22Rv1 (cell line): ENCODE results near the gene CD52.

ENCODE experiments used
- H3K27ac ChIP-seq: fragments of 450-650 bp; 2 replicates; pipeline ENCODE4 v1.5.1; 2017
- ZFX ChIP-seq: fragments of 450-650 bp; IDR thresholded peaks from 2 replicates; pipeline ENCODE4 v1.6.1; 2017; ENCODE audit warnings: antibody characterized with exemption, borderline replicate concordance
- TF ChIP-seq, protein P1 (sequence below): fragments of 450-650 bp; IDR thresholded peaks from 2 replicates; pipeline ENCODE4 v1.5.1; 2017; ENCODE audit warnings: mild to moderate bottlenecking

CD52 gene

DNA sequence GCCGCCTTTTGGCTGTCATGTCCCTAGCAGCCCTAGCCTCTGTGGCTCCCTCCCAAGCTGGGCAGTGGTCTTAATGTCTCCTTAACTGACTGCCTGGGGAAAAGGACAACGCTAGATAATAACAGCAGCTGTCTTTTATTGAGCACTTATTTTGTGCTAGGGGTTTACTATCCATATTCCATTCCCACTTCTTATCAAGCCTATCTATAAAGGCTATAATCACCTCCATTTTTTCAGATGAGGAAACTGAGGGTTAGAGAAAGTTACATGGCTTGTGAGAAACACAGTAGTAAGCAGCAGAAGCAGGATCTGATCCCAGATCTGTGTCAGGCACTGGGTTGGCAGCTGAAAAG is 31.7 kb upstream of the CD52 start:
- TF ChIP-seq ZFX: no peak
- TF ChIP-seq, protein P1, sequence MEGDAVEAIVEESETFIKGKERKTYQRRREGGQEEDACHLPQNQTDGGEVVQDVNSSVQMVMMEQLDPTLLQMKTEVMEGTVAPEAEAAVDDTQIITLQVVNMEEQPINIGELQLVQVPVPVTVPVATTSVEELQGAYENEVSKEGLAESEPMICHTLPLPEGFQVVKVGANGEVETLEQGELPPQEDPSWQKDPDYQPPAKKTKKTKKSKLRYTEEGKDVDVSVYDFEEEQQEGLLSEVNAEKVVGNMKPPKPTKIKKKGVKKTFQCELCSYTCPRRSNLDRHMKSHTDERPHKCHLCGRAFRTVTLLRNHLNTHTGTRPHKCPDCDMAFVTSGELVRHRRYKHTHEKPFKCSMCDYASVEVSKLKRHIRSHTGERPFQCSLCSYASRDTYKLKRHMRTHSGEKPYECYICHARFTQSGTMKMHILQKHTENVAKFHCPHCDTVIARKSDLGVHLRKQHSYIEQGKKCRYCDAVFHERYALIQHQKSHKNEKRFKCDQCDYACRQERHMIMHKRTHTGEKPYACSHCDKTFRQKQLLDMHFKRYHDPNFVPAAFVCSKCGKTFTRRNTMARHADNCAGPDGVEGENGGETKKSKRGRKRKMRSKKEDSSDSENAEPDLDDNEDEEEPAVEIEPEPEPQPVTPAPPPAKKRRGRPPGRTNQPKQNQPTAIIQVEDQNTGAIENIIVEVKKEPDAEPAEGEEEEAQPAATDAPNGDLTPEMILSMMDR: peak; percentile 17
- no peak overlapping the region for H3K27ac ChIP-seq

DNA sequence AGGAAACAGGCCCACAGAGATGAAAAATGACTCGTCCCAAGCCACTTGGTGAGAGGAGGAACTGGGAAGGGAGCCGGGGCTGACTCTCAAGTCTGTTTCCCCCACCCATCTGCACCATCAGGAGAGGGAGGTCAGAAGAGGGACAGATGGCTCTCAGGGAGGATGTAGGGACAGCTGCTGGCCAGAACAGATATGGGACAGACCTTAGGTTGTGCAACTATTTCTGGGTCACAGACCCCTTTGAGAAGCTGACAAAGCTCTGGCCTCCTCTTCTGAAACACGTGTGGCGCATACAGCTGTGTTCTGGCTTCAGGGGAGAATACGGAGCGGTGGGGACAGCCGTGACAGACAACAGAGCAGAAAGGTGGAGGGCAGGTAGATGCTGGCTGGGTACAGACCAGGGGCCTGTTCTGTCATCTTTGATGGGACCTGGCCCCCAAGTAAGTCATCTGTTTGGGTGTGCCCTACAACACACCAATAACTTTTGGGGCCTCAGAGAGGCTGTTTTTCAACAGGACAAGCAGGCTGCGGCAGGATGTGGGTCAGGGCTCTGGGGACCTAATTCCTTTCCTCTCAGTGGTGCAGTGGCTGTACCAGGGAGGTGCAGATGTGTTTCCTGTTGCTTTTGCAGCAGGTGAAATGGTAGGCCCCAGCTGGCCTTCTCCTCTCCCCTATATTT is 30.6 kb upstream of the CD52 start:
- H3K27ac ChIP-seq: no peak overlapping the region
- TF ChIP-seq ZFX: no peak
- TF ChIP-seq, protein P1: no peak

DNA sequence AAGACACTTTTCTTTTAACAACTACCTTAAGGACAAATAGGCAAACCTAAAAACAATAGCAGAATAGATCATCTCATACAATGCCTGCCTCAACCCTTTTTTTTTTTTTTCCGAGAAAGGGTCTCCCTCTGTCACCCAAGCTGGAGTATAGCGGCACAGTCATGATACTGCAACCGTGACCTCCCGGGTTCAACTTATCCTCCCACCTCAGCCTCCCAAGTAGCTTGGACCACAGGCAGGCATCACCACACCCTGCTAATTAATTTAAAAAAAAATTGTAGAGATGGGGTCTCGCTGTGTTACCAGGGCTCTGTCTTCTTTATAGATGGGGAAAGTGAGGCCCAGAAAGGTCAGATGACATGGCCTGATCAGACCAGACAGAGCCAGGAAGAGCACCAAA is 29.9 kb upstream of the CD52 start:
- H3K27ac ChIP-seq: no peak overlapping the region
- TF ChIP-seq ZFX: no peak
- TF ChIP-seq, protein P1: no peak

DNA sequence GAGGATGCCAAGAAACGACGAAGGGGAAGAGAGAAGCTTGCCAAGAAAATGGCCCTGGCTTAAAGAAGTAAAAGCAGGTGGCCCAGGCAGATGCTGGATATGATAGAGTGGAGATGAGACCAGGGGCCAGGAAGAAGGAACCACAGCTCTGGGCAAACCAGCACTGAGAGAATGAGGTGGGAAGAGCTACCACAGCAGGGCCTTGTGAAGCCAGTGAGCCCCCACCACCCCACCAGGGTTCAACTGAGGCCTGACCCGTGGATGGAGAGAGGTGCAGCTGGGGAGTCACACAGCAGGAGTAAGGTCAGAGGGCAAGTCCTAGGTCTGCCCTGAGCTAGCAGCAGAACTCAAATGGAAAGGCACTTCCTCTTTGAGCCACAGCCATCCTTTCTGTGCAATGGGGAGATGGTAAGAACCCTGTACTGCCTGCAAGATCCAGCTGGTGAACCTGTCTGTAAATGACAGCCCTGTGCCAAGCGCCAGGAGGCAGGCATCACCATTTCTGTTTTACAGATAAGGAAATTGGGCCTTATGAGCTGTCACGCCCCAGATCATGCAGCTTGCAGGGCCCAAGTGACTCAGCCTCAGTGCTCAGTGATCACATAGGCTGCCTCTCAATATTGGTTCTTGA is 29.3 kb upstream of the CD52 start:
- H3K27ac ChIP-seq: no peak overlapping the region
- TF ChIP-seq, protein P1: no peak
- no peak for TF ChIP-seq ZFX

DNA sequence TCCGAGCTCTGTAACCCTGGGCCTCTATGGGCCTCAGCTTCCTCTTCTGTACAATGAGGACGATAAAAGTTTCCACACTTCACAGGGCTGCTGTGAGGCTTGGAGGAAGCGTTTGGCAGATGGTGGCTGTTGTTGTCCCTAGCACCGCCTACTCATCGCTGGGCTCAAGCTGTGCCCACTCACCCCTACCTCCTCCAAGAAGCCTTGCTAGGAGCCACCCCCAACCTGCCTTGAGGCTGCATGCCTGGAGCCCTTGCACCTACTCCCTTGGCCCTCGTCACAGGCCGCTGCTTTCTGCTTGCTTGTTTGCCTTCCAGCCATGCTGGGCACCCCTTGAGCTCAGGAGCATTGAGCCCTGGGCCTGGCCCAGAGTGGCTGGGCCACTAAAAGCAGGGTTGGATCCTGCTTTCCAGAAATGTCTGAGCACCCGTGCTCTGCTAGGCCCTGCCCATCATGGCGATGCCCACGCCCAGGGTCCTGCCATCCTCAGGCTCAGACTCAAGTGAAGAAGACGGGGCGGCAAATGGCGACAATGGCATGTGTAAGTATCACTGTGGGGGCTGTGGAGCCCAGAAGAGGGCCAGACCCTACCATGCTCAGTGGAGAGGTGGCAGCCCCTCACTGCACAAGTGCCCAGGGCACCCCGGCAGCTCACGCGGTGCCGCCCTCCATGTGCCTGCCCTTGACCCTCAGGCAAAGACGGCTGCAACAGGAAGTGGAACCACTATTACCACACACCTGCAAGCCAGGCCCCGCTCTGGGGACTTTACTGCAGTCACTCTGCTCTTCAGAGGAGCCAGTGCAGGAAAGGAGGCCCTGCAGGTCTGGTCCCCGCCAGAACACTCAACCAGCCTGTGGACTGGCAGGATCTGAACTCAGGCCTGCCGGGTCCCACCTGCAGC is 28.3 kb upstream of the CD52 start:
- no peak for TF ChIP-seq ZFX
- TF ChIP-seq, protein P1: no peak
- H3K27ac ChIP-seq: no peak overlapping the region

DNA sequence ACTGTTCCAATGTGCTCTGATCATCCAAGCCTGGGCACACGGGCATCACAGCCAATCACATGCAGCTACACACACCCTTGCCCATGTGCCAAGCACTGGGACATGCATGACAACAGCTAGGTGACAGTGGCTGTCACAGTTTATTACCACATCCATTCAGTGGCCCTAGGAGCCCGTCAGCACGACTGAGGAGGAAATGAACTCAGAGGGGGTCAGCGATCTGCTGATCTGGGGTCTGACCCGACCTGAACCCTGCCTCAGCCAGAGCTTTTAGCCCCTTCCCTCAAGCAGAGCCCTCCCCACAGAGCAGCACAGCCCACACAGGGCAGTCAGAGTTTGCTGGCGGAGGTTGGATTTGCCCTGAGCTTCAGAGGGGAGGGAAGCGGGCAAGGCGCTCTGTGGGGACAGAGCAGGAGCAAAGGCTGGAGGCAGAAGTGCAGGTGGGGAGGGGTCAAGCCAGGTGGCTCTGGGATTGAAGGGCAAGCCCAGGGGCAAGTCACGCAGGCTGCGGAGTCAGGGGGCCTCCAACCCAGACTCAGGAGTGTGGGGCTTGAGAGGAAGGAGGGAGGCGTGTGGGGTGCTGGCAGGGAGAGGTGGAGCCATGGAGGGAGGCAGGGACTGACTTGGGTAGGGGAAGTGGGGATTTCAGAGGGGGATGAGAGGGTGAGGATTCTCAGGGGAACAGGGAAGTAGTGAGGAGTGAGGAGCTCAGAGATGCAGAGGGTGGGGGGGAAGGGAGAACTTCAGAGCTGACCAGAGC is 27.5 kb upstream of the CD52 start:
- no peak for TF ChIP-seq ZFX
- no peak overlapping the region for H3K27ac ChIP-seq

DNA sequence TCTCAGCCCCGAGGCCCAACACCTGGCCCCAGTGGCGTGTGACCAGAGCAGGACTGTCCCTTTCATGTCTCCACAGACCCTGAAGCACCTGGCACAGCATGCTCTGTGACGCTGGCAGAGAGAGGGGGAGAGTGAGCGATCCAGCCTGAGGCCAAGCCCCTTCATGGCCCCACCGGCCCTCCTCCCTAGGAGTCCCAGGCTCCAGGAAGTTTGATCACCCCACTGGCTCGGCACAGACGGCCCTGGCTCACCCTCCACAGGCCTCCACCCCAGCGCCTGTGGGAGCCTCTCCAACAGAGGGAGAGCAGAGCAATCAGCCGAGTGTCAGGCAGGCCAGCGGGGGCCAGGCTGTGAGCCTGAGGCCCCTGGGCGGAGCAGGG is 26.9 kb upstream of the CD52 start:
- TF ChIP-seq, protein P1: no peak
- TF ChIP-seq ZFX: no peak
- H3K27ac ChIP-seq: no peak overlapping the region
